Subcutaneous abdominal adipose tissue (tissue), 5 donors: ENCODE measurements around the gene AOAH.

Experiments
- H3K27ac ChIP-seq: one replicate; pipeline ENCODE4 v1.7.0; 2013; ENCODE audit warnings: low read depth, mild to moderate bottlenecking, inconsistent platforms, low read length, moderate library complexity
- H3K27me3 ChIP-seq, 5 donors: one replicate each; pipeline ENCODE4 v1.7.0; 2013; ENCODE audit warnings: low read length in 5 of 5, inconsistent platforms in 1 of 5; ENCODE audit not compliant: control insufficient read depth in 5 of 5, insufficient read depth in 4 of 5
- H3K36me3 ChIP-seq, 5 donors: one replicate each; pipeline ENCODE4 v1.7.0; 2013; ENCODE audit warnings: low read length in 5 of 5; ENCODE audit not compliant: control insufficient read depth in 5 of 5, insufficient read depth in 5 of 5
- H3K4me1 ChIP-seq, 5 donors: one replicate each; pipeline ENCODE4 v1.7.0; 2013; ENCODE audit warnings: low read length in 5 of 5, mild to moderate bottlenecking in 3 of 5, moderate library complexity in 1 of 5; ENCODE audit not compliant: control insufficient read depth in 5 of 5, insufficient read depth in 5 of 5
- H3K4me3 ChIP-seq, 5 donors: one replicate each; pipeline ENCODE4 v1.7.0; 2013; ENCODE audit warnings: low read length in 5 of 5, low read depth in 1 of 5
- H3K9ac ChIP-seq, 5 donors: one replicate each; pipeline ENCODE4 v1.7.0; 2013; ENCODE audit warnings: low read length in 5 of 5, mild to moderate bottlenecking in 4 of 5, moderate library complexity in 3 of 5
- H3K9me3 ChIP-seq, 5 donors: one replicate each; pipeline ENCODE4 v1.7.0; 2013; ENCODE audit warnings: low read length in 5 of 5; ENCODE audit not compliant: control insufficient read depth in 5 of 5
- donor health status: healthy.
- donor health status: healthy.
- donor health status: healthy.
- donor health status: healthy.
- donor health status: healthy.

The AOAH gene

GRCh38 chr7:36606976-36607720 lies 117.1 kb downstream of the AOAH start:
- H3K4me3 ChIP-seq, result no peak overlapping the region
- H3K27me3 ChIP-seq, result peaks cover 0 to 11% (median 2%) of the 10 kb centered on the region in 5 donors
- H3K4me1 ChIP-seq, result no peaks in the 10 kb centered on the region
- no peak overlapping the region for H3K9ac ChIP-seq
- H3K27ac ChIP-seq, result no peak overlapping the region
- H3K9me3 ChIP-seq, result no peaks in the 10 kb centered on the region
- no peaks in the 10 kb centered on the region for H3K36me3 ChIP-seq

- Histone ChIP-seq H3K27me3 (peaks cover 0 to 11% (median 2%) of the 10 kb centered on the region in 5 donors), H3K27ac (no peak overlapping the region), H3K4me1 (no peaks in the 10 kb centered on the region), H3K4me3 (no peak overlapping the region), H3K9ac (no peak overlapping the region), H3K36me3 (no peaks in the 10 kb centered on the region), H3K9me3 (no peaks in the 10 kb centered on the region)
Observed at GRCh38 chr7:36606153-36606975, 117.9 kb downstream of the AOAH start.

GRCh38 chr7:36605261-36606051 lies 118.8 kb downstream of the AOAH start:
- Histone ChIP-seq H3K27ac (no peak overlapping the region), H3K4me1 (no peaks in the 10 kb centered on the region), H3K9ac (no peak overlapping the region), H3K27me3 (peaks cover 0 to 11% (median 2%) of the 10 kb centered on the region in 5 donors), H3K9me3 (no peaks in the 10 kb centered on the region), H3K4me3 (no peak overlapping the region), H3K36me3 (peaks cover 0 to 1% (median 0%) of the 10 kb centered on the region in 5 donors)

GRCh38 chr7:36604806-36605205 lies 119.5 kb downstream of the AOAH start:
- Histone ChIP-seq H3K36me3 (peaks cover 0 to 2% (median 0%) of the 10 kb centered on the region in 5 donors), H3K4me1 (no peaks in the 10 kb centered on the region), H3K27me3 (peaks cover 0 to 11% (median 2%) of the 10 kb centered on the region in 5 donors), H3K4me3 (no peak overlapping the region), H3K9me3 (no peaks in the 10 kb centered on the region), H3K27ac (no peak overlapping the region), H3K9ac (no peak overlapping the region)

GRCh38 chr7:36602934-36603887 lies 121.1 kb downstream of the AOAH start:
- no peak overlapping the region for H3K9ac ChIP-seq
- no peak overlapping the region for H3K4me3 ChIP-seq
- no peaks in the 10 kb centered on the region for H3K4me1 ChIP-seq
- H3K27me3 ChIP-seq, result peaks cover 0 to 5% (median 2%) of the 10 kb centered on the region in 5 donors
- H3K27ac ChIP-seq, result no peak overlapping the region
- no peaks in the 10 kb centered on the region for H3K9me3 ChIP-seq
- H3K36me3 ChIP-seq, result peaks cover 0 to 2% (median 0%) of the 10 kb centered on the region in 5 donors

- H3K27ac ChIP-seq, result no peak overlapping the region
- no peak overlapping the region for H3K4me3 ChIP-seq
- no peaks in the 10 kb centered on the region for H3K4me1 ChIP-seq
- no peaks in the 10 kb centered on the region for H3K9me3 ChIP-seq
- H3K36me3 ChIP-seq, result peaks cover 0 to 2% (median 0%) of the 10 kb centered on the region in 5 donors
- no peak overlapping the region for H3K9ac ChIP-seq
- peaks cover 0 to 5% (median 0%) of the 10 kb centered on the region in 5 donors for H3K27me3 ChIP-seq
Observed at GRCh38 chr7:36602511-36602910, 121.8 kb downstream of the AOAH start.

- Histone ChIP-seq H3K27me3 (peaks cover 0 to 5% (median 0%) of the 10 kb centered on the region in 5 donors), H3K9me3 (no peaks in the 10 kb centered on the region), H3K4me1 (no peaks in the 10 kb centered on the region), H3K9ac (no peak overlapping the region), H3K4me3 (no peak overlapping the region), H3K36me3 (peaks cover 0 to 2% (median 0%) of the 10 kb centered on the region in 5 donors), H3K27ac (no peak overlapping the region)
Observed at GRCh38 chr7:36601601-36602000, 122.7 kb downstream of the AOAH start.

- Histone ChIP-seq H3K27ac (no peak overlapping the region), H3K36me3 (peaks cover 0 to 2% (median 0%) of the 10 kb centered on the region in 5 donors), H3K4me1 (no peaks in the 10 kb centered on the region), H3K4me3 (no peak overlapping the region), H3K9me3 (no peaks in the 10 kb centered on the region), H3K9ac (no peak overlapping the region), H3K27me3 (peaks cover 0 to 2% (median 0%) of the 10 kb centered on the region in 5 donors)
Observed at GRCh38 chr7:36600869-36601530, 123.3 kb downstream of the AOAH start.

GRCh38 chr7:36600314-36600682 lies 124.0 kb downstream of the AOAH start:
- H3K9ac ChIP-seq, result no peak overlapping the region
- H3K36me3 ChIP-seq, result peaks cover 0 to 2% (median 0%) of the 10 kb centered on the region in 5 donors
- no peaks in the 10 kb centered on the region for H3K4me1 ChIP-seq
- H3K4me3 ChIP-seq, result no peak overlapping the region
- no peak overlapping the region for H3K27ac ChIP-seq
- peaks cover 0 to 2% (median 0%) of the 10 kb centered on the region in 5 donors for H3K27me3 ChIP-seq
- H3K9me3 ChIP-seq, result no peaks in the 10 kb centered on the region
